ENCODE measurements around the gene NR0B1. TPM values are rescaled to one million over a fixed set of nuclear protein-coding genes. Genes with fewer than 3 reads are reported as not detected.

The NR0B1 gene
- total and polyA plus RNA-seq, 2 of the 4 experiments (the other 2 are of a cell fraction) = not detected

GRCh38 chrX:30302956-30303355 lies 6.2 kb downstream of the NR0B1 start:
- H2BK5ac ChIP-seq (ENCODE audit: low read depth, low read length, poor library complexity, severe bottlenecking) = no peak overlapping the region
- WGBS, 2 experiments (ENCODE audit: extremely low coverage in 2 of 2, insufficient read length in 1 of 2) = no CpG with 5 or more reads among the region's 6 CpGs
- H4K91ac ChIP-seq (ENCODE audit: insufficient read depth, low read depth, low read length) = no peak overlapping the region
- peaks cover 3% of the 10 kb centered on the region for H3K27me3 ChIP-seq (ENCODE audit: control insufficient read depth, insufficient read depth, low read length)
- no peak overlapping the region for H2BK120ac ChIP-seq (ENCODE audit: low read depth, low read length)
- no peak overlapping the region for H3K56ac ChIP-seq (ENCODE audit: extremely low read depth, insufficient read depth, low read length)
- H3K9ac ChIP-seq (ENCODE audit: low read depth, low read length) = no peak overlapping the region
- intact Hi-C loops (cut with micrococcal nuclease) = no loop called here
- no peaks in the 10 kb centered on the region for H3K9me3 ChIP-seq (ENCODE audit: control insufficient read depth, insufficient read depth, low read length)
- no peak for ATAC-seq (ENCODE audit: low read depth)
- H3K18ac ChIP-seq (ENCODE audit: low read depth, low read length) = no peak overlapping the region
- TF ChIP-seq BHLHE40 (IDR thresholded peaks at IDR 0.05; ENCODE audit: low read depth, low read length) (no peak), SMC3 (IDR thresholded peaks at IDR 0.05; ENCODE audit: low read depth, low read length) (no peak), POLR2A (IDR thresholded peaks at IDR 0.05; ENCODE audit: low read depth, low read length) (no peak), CTCF (conservative IDR thresholded peaks at IDR 0.05; ENCODE audit: low read depth, low read length) (no peak)
- in situ Hi-C loops (cut with MboI; ENCODE audit: low sequenced_read_pairs) = no loop called here
- no peak overlapping the region for H3K4ac ChIP-seq (ENCODE audit: low read depth, low read length)
- no peak overlapping the region for H4K5ac ChIP-seq (ENCODE audit: low read depth, low read length)
- no peak overlapping the region for H3K27ac ChIP-seq (ENCODE audit: insufficient read depth, low read length)
- no peak for DNase-seq
- no peak overlapping the region for H3K23ac ChIP-seq (ENCODE audit: low read depth, low read length)
- H3K4me1 ChIP-seq (ENCODE audit: control insufficient read depth, insufficient read depth, low read length) = no peaks in the 10 kb centered on the region
- H3K79me1 ChIP-seq (ENCODE audit: low read depth in 1 of 2, low read length in 2 of 2) = no peaks in the 10 kb centered on the region
- H2AK5ac ChIP-seq (ENCODE audit: low read depth, low read length) = no peak overlapping the region
- BruUV-seq (replicated peaks) = no TSS peak
- ChIA-PET CTCF (no interaction called here), POLR2A (ENCODE audit: unreplicated experiment) (no interaction called here)
- H2BK15ac ChIP-seq (ENCODE audit: low read depth, low read length) = no peak overlapping the region
- H4K8ac ChIP-seq (ENCODE audit: low read depth in 2 of 2, low read length in 2 of 2) = no peak overlapping the region
- no peak overlapping the region for H3K4me3 ChIP-seq (ENCODE audit: insufficient read depth, low read depth, low read length)
- H2BK20ac ChIP-seq (ENCODE audit: low read depth, low read length) = no peak overlapping the region
- no peak overlapping the region for H2AK9ac ChIP-seq (replicated peaks; ENCODE audit: low read depth, low read length, poor library complexity)
- dilution Hi-C loops (cut with HindIII; ENCODE audit: low sequenced_read_pairs, unreplicated experiment) = no loop called here
- no peak overlapping the region for H2AFZ ChIP-seq (replicated peaks; ENCODE audit: low read length, poor library complexity)
- H3K36me3 ChIP-seq (ENCODE audit: control insufficient read depth, insufficient read depth, low read length) = no peaks in the 10 kb centered on the region
- H3K14ac ChIP-seq (replicated peaks; ENCODE audit: low read depth, low read length) = no peak overlapping the region
- H3K4me2 ChIP-seq (ENCODE audit: low read depth, low read length) = no peak overlapping the region; the same call in 1 of the 2 replicates
- H3K9me1 ChIP-seq (ENCODE audit: insufficient read depth, low read length) = no peaks in the 10 kb centered on the region
- no peaks in the 10 kb centered on the region for H4K20me1 ChIP-seq (ENCODE audit: insufficient read depth, low read length)
